ENCODE data around the gene P2RX1. TPM values are rescaled to one million over a fixed set of nuclear protein-coding genes. Genes with fewer than 3 reads are reported as not detected.
A peak's percentile ranks its signal among the peaks of the same experiment; 100 is the strongest.

The P2RX1 gene
- total RNA-seq, 1 experiment from 2014 or later = not detected

DNA sequence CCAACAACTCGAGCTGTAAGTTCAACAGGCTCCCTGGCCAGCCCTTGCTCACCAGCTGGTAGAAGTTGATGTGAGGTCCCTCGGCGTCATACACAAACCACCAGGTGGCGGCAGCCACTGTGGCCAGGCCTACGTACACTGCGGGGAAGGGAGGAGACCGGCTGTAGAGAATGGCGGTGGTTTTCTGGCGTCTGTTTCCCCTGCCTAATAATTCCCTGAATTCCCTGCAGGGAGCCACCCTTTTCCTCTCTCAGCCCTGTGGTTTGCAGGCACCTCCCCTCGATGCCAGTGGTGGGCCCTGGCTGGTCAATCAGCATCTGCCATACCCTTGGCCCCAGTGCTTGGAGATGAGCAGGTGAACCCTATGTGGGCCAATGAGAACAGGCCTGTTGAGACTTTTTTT lies 18.9 kb upstream of the P2RX1 start:
- BruUV-seq (replicated peaks) = no TSS peak
- H3K4me3 ChIP-seq = no peak overlapping the region
- peak; percentile 61 to 77 for DNase-seq
- H3K79me2 ChIP-seq (ENCODE audit: low read depth) = no peaks in the 10 kb centered on the region
- no peak overlapping the region for H2AFZ ChIP-seq
- no peaks in the 10 kb centered on the region for H3K36me3 ChIP-seq (ENCODE audit: low read depth)
- intact Hi-C loops (cut with micrococcal nuclease; ENCODE audit: unreplicated experiment) = loop anchor here (10.0 kb wide), 1 partner anchor 70 kb away; no protein-coding TSS in a partner anchor
- H4K20me1 ChIP-seq (ENCODE audit: insufficient read depth) = no peaks in the 10 kb centered on the region
- no peaks in the 10 kb centered on the region for H3K9me3 ChIP-seq (ENCODE audit: insufficient read depth, low read depth)
- ChIA-PET CTCF (interaction anchor here (0.5 to 0.8 kb wide), 5 partner anchors 71 to 886 kb away, joined by 3 to 18 read pairs (median 3); no protein-coding TSS in a partner anchor), POLR2A (ENCODE audit: unreplicated experiment) (no interaction called here)
- TF ChIP-seq, protein P1, sequence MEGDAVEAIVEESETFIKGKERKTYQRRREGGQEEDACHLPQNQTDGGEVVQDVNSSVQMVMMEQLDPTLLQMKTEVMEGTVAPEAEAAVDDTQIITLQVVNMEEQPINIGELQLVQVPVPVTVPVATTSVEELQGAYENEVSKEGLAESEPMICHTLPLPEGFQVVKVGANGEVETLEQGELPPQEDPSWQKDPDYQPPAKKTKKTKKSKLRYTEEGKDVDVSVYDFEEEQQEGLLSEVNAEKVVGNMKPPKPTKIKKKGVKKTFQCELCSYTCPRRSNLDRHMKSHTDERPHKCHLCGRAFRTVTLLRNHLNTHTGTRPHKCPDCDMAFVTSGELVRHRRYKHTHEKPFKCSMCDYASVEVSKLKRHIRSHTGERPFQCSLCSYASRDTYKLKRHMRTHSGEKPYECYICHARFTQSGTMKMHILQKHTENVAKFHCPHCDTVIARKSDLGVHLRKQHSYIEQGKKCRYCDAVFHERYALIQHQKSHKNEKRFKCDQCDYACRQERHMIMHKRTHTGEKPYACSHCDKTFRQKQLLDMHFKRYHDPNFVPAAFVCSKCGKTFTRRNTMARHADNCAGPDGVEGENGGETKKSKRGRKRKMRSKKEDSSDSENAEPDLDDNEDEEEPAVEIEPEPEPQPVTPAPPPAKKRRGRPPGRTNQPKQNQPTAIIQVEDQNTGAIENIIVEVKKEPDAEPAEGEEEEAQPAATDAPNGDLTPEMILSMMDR (conservative IDR thresholded peaks at IDR 0.05) = peak; percentile 78
- TF ChIP-seq EZH2 (IDR thresholded peaks at IDR 0.05; ENCODE audit: low read depth) = no peak
- no peak overlapping the region for H3K27ac ChIP-seq
- peaks cover 6% of the 10 kb centered on the region; the same call in 1 of the 2 replicates for H3F3A ChIP-seq (ENCODE audit: insufficient read depth, low read depth)
- no peaks in the 10 kb centered on the region for H3K4me1 ChIP-seq (replicated peaks; ENCODE audit: insufficient read depth)
- no peaks in the 10 kb centered on the region for H3K27me3 ChIP-seq (ENCODE audit: insufficient read depth, low read depth)
- no peaks in the 10 kb centered on the region for H3K9me2 ChIP-seq (ENCODE audit: insufficient read depth)
- H3K4me2 ChIP-seq = no peak overlapping the region

DNA sequence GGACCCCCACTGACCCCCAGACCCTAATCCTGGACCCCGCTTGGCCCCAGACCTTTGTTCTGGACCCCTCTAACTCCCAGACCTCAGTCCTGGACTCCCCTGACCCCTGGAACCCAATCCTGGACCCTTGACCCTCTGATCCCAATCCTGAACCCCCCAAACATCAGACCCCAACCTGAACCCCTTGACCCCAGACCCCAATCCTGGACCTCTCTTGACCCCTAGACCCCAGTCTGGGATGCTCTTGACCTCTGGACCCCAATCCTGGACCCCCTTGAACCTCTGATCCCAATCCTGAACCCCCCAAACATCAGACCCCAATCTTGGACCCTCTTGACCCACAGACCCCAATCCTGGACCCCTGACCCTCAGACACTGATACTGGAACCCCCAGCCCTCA lies 13.5 kb upstream of the P2RX1 start:
- Histone ChIP-seq H3K36me3 (ENCODE audit: low read depth) (no peaks in the 10 kb centered on the region), H3K27ac (no peak overlapping the region), H3K9me2 (ENCODE audit: insufficient read depth) (no peaks in the 10 kb centered on the region), H3K4me2 (no peak overlapping the region), H3K27me3 (ENCODE audit: insufficient read depth, low read depth) (peaks cover 4% of the 10 kb centered on the region; the same call in 1 of the 2 replicates), H3K4me1 (replicated peaks; ENCODE audit: insufficient read depth) (no peaks in the 10 kb centered on the region), H4K20me1 (ENCODE audit: insufficient read depth) (no peaks in the 10 kb centered on the region), H3K9me3 (ENCODE audit: insufficient read depth, low read depth) (no peaks in the 10 kb centered on the region), H3F3A (ENCODE audit: insufficient read depth, low read depth) (no peaks in the 10 kb centered on the region), H2AFZ (no peak overlapping the region), H3K79me2 (ENCODE audit: low read depth) (no peaks in the 10 kb centered on the region), H3K4me3 (no peak overlapping the region)
- ChIA-PET POLR2A (ENCODE audit: unreplicated experiment) (no interaction called here), CTCF (no interaction called here)
- intact Hi-C loops (cut with micrococcal nuclease; ENCODE audit: unreplicated experiment) = loop anchor here (10.0 kb wide), 1 partner anchor 75 kb away; no protein-coding TSS in a partner anchor
- TF ChIP-seq, protein P1 (conservative IDR thresholded peaks at IDR 0.05) = no peak
- TF ChIP-seq EZH2 (IDR thresholded peaks at IDR 0.05; ENCODE audit: low read depth) = no peak
- no peak for DNase-seq
- BruUV-seq (replicated peaks) = no TSS peak

DNA sequence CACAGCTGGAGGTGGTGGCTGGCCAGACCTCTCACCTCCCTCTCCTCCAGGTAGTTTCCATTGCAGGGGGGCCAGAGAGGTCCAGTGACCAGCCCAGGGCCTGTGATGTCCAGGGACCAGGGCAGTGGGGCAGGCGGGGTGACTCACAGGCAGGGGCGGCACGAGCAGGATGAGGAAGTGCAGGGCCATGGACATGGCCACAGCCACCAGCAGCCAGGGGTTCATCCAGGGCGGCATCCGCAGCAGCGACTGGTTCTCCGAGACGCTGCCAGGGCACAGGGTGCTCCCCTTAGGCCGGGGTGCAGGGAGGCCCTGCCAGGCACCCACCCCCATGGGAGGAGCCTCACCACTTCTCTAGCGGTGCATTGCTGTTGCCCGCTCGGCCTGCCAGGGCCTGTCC lies 12.9 kb upstream of the P2RX1 start:
- POLR2A ChIA-PET (ENCODE audit: unreplicated experiment) = no interaction called here
- H3K4me1 ChIP-seq (replicated peaks; ENCODE audit: insufficient read depth) = no peaks in the 10 kb centered on the region
- no peak overlapping the region for H2AFZ ChIP-seq
- H4K20me1 ChIP-seq (ENCODE audit: insufficient read depth) = no peaks in the 10 kb centered on the region
- intact Hi-C loops (cut with micrococcal nuclease; ENCODE audit: unreplicated experiment) = no loop called here
- no peaks in the 10 kb centered on the region for H3K9me3 ChIP-seq (ENCODE audit: insufficient read depth, low read depth)
- peaks cover 6% of the 10 kb centered on the region; the same call in 1 of the 2 replicates for H3K27me3 ChIP-seq (ENCODE audit: insufficient read depth, low read depth)
- no peak overlapping the region for H3K27ac ChIP-seq
- no peaks in the 10 kb centered on the region for H3K79me2 ChIP-seq (ENCODE audit: low read depth)
- H3K9me2 ChIP-seq (ENCODE audit: insufficient read depth) = no peaks in the 10 kb centered on the region
- H3K36me3 ChIP-seq (ENCODE audit: low read depth) = no peaks in the 10 kb centered on the region
- TF ChIP-seq, protein P1 (conservative IDR thresholded peaks at IDR 0.05) = no peak
- no peak for TF ChIP-seq EZH2 (IDR thresholded peaks at IDR 0.05; ENCODE audit: low read depth)
- no peaks in the 10 kb centered on the region for H3F3A ChIP-seq (ENCODE audit: insufficient read depth, low read depth)
- no peak overlapping the region for H3K4me2 ChIP-seq
- no peak for DNase-seq
- no peak overlapping the region for H3K4me3 ChIP-seq
- no TSS peak for BruUV-seq (replicated peaks)
- CTCF ChIA-PET = no interaction called here

Data from PC-9 (cell line).